Tongue (tissue), 2 donors: ENCODE measurements around the gene ELAVL3. TPM values are rescaled to one million over a fixed set of nuclear protein-coding genes. Genes with fewer than 3 reads are reported as not detected.
A peak's percentile ranks its signal among the peaks of the same experiment; 100 is the strongest.

Source experiments
- DNase-seq: peaks from one replicate; pipeline ENCODE4 v3.0.0-alpha.2; 2015
- total RNA-seq: library from RNA; depleted of rRNA; stranded (reverse); fragments of >200 nt; gene quantifications from one replicate; pipeline ENCODE4 v1.2.3, GENCODE V29; 2014

Gene ELAVL3
- 0.31 TPM for total RNA-seq

GRCh38 chr19:11480715-11481533 is at the start of gene ELAVL3:
ELAVL3 (minus strand) TSS chr19:11481046; CDS start chr19:11480608, 438 bp downstream.
- DNase-seq: no peak

GRCh38 chr19:11530432-11530831 is 49.6 kb upstream of the ELAVL3 start:
- peak; percentile 85 for DNase-seq

GRCh38 chr19:11528551-11529341 is 47.9 kb upstream of the ELAVL3 start, which contains the start of gene ECSIT:
ECSIT (minus strand) TSS chr19:11529134; CDS start chr19:11519170, 9,964 bp downstream.
- DNase-seq: peak; percentile 98

- no peak for DNase-seq
Observed at GRCh38 chr19:11519138-11519537, 38.3 kb upstream of the ELAVL3 start.

GRCh38 chr19:11513946-11514345 is 33.1 kb upstream of the ELAVL3 start:
- DNase-seq: no peak

- no peak for DNase-seq
Observed at GRCh38 chr19:11510444-11510843, 29.6 kb upstream of the ELAVL3 start.

GRCh38 chr19:11507370-11508078 is 26.7 kb upstream of the ELAVL3 start:
- DNase-seq: no peak

GRCh38 chr19:11506967-11507366 is 26.1 kb upstream of the ELAVL3 start:
- no peak for DNase-seq

- no peak for DNase-seq
Observed at GRCh38 chr19:11506101-11506555, 25.3 kb upstream of the ELAVL3 start.

- DNase-seq: peak; percentile 99
Observed at GRCh38 chr19:11505504-11506100, 24.8 kb upstream of the ELAVL3 start, which contains the start of gene ZNF653. ZNF653 (minus strand) TSS chr19:11505839; CDS start chr19:11505786, 53 bp downstream.

- DNase-seq: peak; percentile 98
Observed at GRCh38 chr19:11505032-11505503, 24.2 kb upstream of the ELAVL3 start.

GRCh38 chr19:11504502-11505031 is 23.7 kb upstream of the ELAVL3 start:
- no peak for DNase-seq

- no peak for DNase-seq
Observed at GRCh38 chr19:11499890-11500420, 19.1 kb upstream of the ELAVL3 start.

GRCh38 chr19:11499220-11499726 is 18.4 kb upstream of the ELAVL3 start:
- no peak for DNase-seq

- DNase-seq: peak; percentile 54
Observed at GRCh38 chr19:11496391-11497163, 15.7 kb upstream of the ELAVL3 start.

GRCh38 chr19:11495885-11496284 is 15.0 kb upstream of the ELAVL3 start:
- DNase-seq: no peak

GRCh38 chr19:11495481-11495880 is 14.6 kb upstream of the ELAVL3 start:
- no peak for DNase-seq

GRCh38 chr19:11494634-11495285 is 13.9 kb upstream of the ELAVL3 start:
- no peak for DNase-seq

- no peak for DNase-seq
Observed at GRCh38 chr19:11489378-11489777, 8.5 kb upstream of the ELAVL3 start.
